Kidney (tissue), 14 donors: ENCODE data around the gene SDHAF3. TPM values are rescaled to one million over a fixed set of nuclear protein-coding genes. Genes with fewer than 3 reads are reported as not detected.

ENCODE experiments used
- DNase-seq, 5 donors: peaks; one replicate each; pipeline ENCODE4 v3.0.0-alpha.2; 2013 to 2020
- FAIRE-seq: peaks from 2 replicates; lab custom pipeline; 2012; peaks lifted over from hg19 to GRCh38; lab: Jason Lieb, UNC
- H3K27ac ChIP-seq, 2 donors: one replicate each; pipeline ENCODE4 v1.7.0; 2013; ENCODE audit warnings: low read depth in 2 of 2, low read length in 2 of 2, inconsistent platforms in 1 of 2
- H3K27me3 ChIP-seq: one replicate; pipeline ENCODE4 v1.7.1; 2013; ENCODE audit warnings: low read length, inconsistent platforms; ENCODE audit not compliant: control insufficient read depth, insufficient read depth
- H3K36me3 ChIP-seq, 3 donors: one replicate each; pipeline versions ENCODE4 v1.7.0 to v1.7.1; 2013; ENCODE audit warnings: low read length in 3 of 3, control low read depth in 1 of 3, inconsistent platforms in 1 of 3; ENCODE audit not compliant: insufficient read depth in 3 of 3, control insufficient read depth in 2 of 3
- H3K4me1 ChIP-seq, 3 donors: one replicate each; pipeline versions ENCODE4 v1.7.0 to v1.7.1; 2013; ENCODE audit warnings: low read length in 3 of 3, inconsistent platforms in 1 of 3, low read depth in 1 of 3; ENCODE audit not compliant: control insufficient read depth in 2 of 3, insufficient read depth in 2 of 3
- H3K4me3 ChIP-seq, 3 donors: one replicate each; pipeline versions ENCODE4 v1.7.0 to v1.8.1; 2013; ENCODE audit warnings: low read length in 3 of 3, control low read depth in 1 of 3, inconsistent platforms in 1 of 3
- H3K9ac ChIP-seq, 3 donors: one replicate each; pipeline versions ENCODE4 v1.7.0 to v1.7.1; 2013; ENCODE audit warnings: low read length in 3 of 3, control low read depth in 1 of 3, inconsistent platforms in 1 of 3
- H3K9me3 ChIP-seq, 3 donors: one replicate each; pipeline versions ENCODE4 v1.7.0 to v1.7.1; 2013; ENCODE audit warnings: low read length in 3 of 3, control low read depth in 1 of 3, inconsistent platforms in 1 of 3; ENCODE audit not compliant: control insufficient read depth in 2 of 3, insufficient read depth in 1 of 3
- intact Hi-C: fragments of 100-400 bp; cut with DNase I; formaldehyde crosslinking; loops from one replicate; pipeline ENCODE4 v1.11.1; 2022
- polyA plus RNA-seq: library from polyadenylated mRNA; stranded (reverse); fragments of 350-450 nt; fragmentation: Illumina TruSeq; extraction: RNeasy Lipid Tissue Mini Kit (QIAGEN cat#74804); gene quantifications from one replicate; pipeline ENCODE4 v1.2.3, GENCODE V29; 2014; ENCODE audit warnings: low read depth, low replicate concordance; ENCODE audit not compliant: insufficient read depth
- total RNA-seq: library from RNA; stranded (reverse); fragmentation: NEBNext Ultra II Directional; extraction: Animal tissue kit (Norgen Biotek cat#: 25700); gene quantifications from one replicate; pipeline ENCODE4 v1.2.1, GENCODE V29; 2021
- TF ChIP-seq, protein P1 (sequence below): IDR thresholded peaks from 3 replicates; pipeline ENCODE4 v1.5.1; 2012; ENCODE audit warnings: mild to moderate bottlenecking, moderate library complexity, borderline replicate concordance; ENCODE audit not compliant: insufficient read depth; ENCODE audit errors: extremely low read depth
- donor health status: control.
- donor health status: control.
- donor health status: control.
- donor health status: control.
- donor health status: control.
- donor health status: DM: yes; HTN: yes; CAD: no.
- donor health status: Normal renal cell carcinoma (clear cell type).

SDHAF3 gene
- total and polyA plus RNA-seq, 2 donors from 2014 or later = 17.2 to 22.2 TPM

DNA sequence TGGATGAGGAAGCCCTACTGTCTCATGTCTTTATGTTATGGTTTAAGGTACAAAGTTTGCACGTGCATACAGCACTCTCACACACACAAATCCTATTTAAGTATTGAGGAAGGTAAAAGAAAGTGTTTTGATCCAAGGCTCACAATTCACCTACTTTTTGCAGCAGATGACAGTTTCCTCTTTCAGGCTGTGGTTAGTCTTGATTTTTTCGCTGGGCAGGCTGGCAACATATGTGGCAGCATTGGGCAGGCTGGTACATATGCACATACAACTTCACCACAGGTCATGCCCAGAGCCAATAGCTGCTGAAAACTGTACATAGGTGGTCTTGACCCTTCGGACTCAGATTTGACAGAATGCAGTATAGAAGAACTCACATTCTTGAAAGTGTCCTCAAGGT, 29.1 kb upstream of the SDHAF3 start:
- no peak for FAIRE-seq
- no peaks in the 10 kb centered on the region for H3K4me1 ChIP-seq
- H3K9me3 ChIP-seq = no peaks in the 10 kb centered on the region
- no peak overlapping the region for H3K27ac ChIP-seq
- intact Hi-C loops = no loop called here
- no peaks in the 10 kb centered on the region for H3K27me3 ChIP-seq
- no peak overlapping the region for H3K9ac ChIP-seq
- TF ChIP-seq, protein P1, sequence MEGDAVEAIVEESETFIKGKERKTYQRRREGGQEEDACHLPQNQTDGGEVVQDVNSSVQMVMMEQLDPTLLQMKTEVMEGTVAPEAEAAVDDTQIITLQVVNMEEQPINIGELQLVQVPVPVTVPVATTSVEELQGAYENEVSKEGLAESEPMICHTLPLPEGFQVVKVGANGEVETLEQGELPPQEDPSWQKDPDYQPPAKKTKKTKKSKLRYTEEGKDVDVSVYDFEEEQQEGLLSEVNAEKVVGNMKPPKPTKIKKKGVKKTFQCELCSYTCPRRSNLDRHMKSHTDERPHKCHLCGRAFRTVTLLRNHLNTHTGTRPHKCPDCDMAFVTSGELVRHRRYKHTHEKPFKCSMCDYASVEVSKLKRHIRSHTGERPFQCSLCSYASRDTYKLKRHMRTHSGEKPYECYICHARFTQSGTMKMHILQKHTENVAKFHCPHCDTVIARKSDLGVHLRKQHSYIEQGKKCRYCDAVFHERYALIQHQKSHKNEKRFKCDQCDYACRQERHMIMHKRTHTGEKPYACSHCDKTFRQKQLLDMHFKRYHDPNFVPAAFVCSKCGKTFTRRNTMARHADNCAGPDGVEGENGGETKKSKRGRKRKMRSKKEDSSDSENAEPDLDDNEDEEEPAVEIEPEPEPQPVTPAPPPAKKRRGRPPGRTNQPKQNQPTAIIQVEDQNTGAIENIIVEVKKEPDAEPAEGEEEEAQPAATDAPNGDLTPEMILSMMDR = no peak
- H3K36me3 ChIP-seq = no peaks in the 10 kb centered on the region
- no peak for DNase-seq
- no peak overlapping the region for H3K4me3 ChIP-seq

DNA sequence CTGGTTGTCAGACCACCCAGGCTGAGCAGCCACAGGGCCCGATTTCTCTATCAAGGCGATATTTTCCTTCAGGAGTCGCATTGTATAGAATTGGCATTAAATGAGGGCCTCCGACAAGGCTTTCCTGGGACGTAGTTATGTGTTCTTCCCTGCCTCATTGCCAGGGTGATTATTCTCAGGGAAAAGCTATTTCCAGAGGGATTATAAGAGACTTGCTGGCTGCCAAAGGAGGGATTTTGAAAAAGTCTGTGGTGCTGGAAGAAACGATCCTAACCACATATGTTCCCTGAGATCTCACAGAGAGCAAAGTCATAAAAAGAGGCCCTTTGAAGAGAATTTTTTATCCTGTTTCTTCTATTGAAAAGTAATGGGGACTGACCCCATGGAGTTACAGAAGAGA, 27.7 kb upstream of the SDHAF3 start:
- no peak overlapping the region for H3K27ac ChIP-seq
- H3K36me3 ChIP-seq = no peaks in the 10 kb centered on the region
- no peaks in the 10 kb centered on the region for H3K9me3 ChIP-seq
- TF ChIP-seq, protein P1 = no peak
- H3K4me3 ChIP-seq = no peak overlapping the region
- DNase-seq = no peak
- no peak overlapping the region for H3K9ac ChIP-seq
- no peaks in the 10 kb centered on the region for H3K27me3 ChIP-seq
- intact Hi-C loops = no loop called here
- FAIRE-seq = no peak
- no peaks in the 10 kb centered on the region for H3K4me1 ChIP-seq

DNA sequence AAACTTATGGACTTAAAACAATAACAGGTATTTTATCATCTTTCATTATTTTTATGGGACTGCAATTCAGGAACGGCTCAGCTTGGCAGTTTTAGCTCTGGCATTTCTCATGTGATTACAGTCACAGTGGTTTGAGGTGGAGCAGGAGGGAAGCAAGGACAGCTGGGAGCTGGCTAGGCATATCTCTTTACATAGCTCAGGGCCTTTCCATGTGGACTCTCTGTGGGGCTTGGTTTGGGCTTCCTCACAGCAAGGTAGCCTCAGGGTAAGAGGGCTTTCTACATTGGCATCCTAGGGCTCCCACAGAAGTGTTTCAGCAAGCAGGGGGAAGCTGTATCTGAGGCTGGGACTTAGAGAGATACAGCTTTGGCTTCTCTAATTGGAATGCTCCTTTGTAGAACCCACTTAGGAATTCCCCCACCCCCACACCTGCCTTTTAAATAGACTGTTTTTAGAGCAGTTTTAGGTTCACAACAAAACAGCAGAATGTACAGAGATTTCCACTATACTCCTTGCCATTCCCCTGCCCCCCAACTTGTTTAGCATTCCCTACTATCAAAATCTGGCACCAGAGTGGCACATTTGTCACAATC, 26.6 kb upstream of the SDHAF3 start:
- Histone ChIP-seq H3K27me3 (no peaks in the 10 kb centered on the region), H3K9ac (no peak overlapping the region), H3K9me3 (no peaks in the 10 kb centered on the region), H3K27ac (no peak overlapping the region), H3K4me3 (no peak overlapping the region), H3K4me1 (no peaks in the 10 kb centered on the region), H3K36me3 (no peaks in the 10 kb centered on the region)
- FAIRE-seq = no peak
- intact Hi-C loops = no loop called here
- TF ChIP-seq, protein P1 = no peak
- no peak for DNase-seq
